K562 (cell line): ENCODE results near the gene CHRNG. TPM values are rescaled to one million over a fixed set of nuclear protein-coding genes. Genes with fewer than 3 reads are reported as not detected.

ENCODE experiments used
- ATAC-seq: fragments of 200-7000 bp; cut with Tn5 transposase; 3 replicates; pipeline ENCODE4 v1.9.1; 2020; ENCODE audit warnings: moderate library complexity
- BruUV-seq: library from RNA; stranded (reverse); fragments of 400-500 nt; replicated peaks from 2 replicates; lab custom pipeline; 2021; lab: Mats Ljungman, UMichigan
- CTCF ChIA-PET: fragments of 300-600 bp; formaldehyde crosslinking; extraction: SDS; loops from one replicate; lab custom pipeline; 2021; ENCODE audit warnings: low intra/inter-chr PET ratio; lab: Yijun Ruan, JAX
- POLR2A ChIA-PET: fragments of 300-600, 350-650 bp; sonication (Branson Sonifier 250); formaldehyde crosslinking; extraction: SDS; loops from one replicate; lab custom pipeline; 2021; ENCODE audit warnings: antibody characterized with exemption, inconsistent platforms; lab: Yijun Ruan, JAX
- DNase-seq, 4 experiments: peaks; one replicate each; pipeline versions ENCODE4 v3.0.0 to v3.0.0-alpha.2; 2011 to 2018; ENCODE audit warnings: low spot score in 3 of 4, mixed read lengths in 3 of 4; ENCODE audit errors: extremely low read depth in 1 of 4
- FAIRE-seq: peaks from 2 replicates; lab custom pipeline; 2011; peaks lifted over from hg19 to GRCh38; lab: Jason Lieb, UNC
- H2AFZ ChIP-seq: 2 replicates; pipeline ENCODE4 v1.6.0; 2011; ENCODE audit warnings: low read depth, low read length, control low read depth, inconsistent platforms
- H3K27ac ChIP-seq: fragments of 200-600 bp; 3 replicates; pipeline ENCODE4 v1.8.0; 2011; ENCODE audit warnings: low read depth, mild to moderate bottlenecking, control low read depth, inconsistent platforms, low read length, moderate library complexity, mixed read lengths; ENCODE audit errors: extremely low read depth
- H3K27me3 ChIP-seq, 2 experiments: fragments of 300-600 bp in 1 of 2; 2 replicates in 1 of 2; 3 replicates in 1 of 2; pipeline versions ENCODE4 v1.6.0 to v1.8.0; 2011; ENCODE audit warnings: inconsistent platforms in 2 of 2, low read length in 2 of 2, mild to moderate bottlenecking in 1 of 2, mixed read lengths in 1 of 2, moderate library complexity in 1 of 2; ENCODE audit not compliant: control insufficient read depth in 2 of 2, insufficient read depth in 2 of 2
- H3K36me3 ChIP-seq: fragments of 300-600 bp; 3 replicates; pipeline ENCODE4 v1.8.0; 2011; ENCODE audit warnings: mild to moderate bottlenecking, low read length, inconsistent platforms; ENCODE audit not compliant: control insufficient read depth, insufficient read depth
- H3K4me1 ChIP-seq, 2 experiments: fragments of 200-600 bp in 1 of 2; replicated peaks in 1 of 2; 2 replicates in 1 of 2; 3 replicates in 1 of 2; pipeline versions ENCODE4 v1.5.1 to v1.8.0; 2011; ENCODE audit warnings: inconsistent platforms in 2 of 2, low read length in 2 of 2, mild to moderate bottlenecking in 1 of 2, mixed read lengths in 1 of 2, moderate library complexity in 1 of 2; ENCODE audit not compliant: control insufficient read depth in 2 of 2, insufficient read depth in 2 of 2
- H3K4me2 ChIP-seq: 2 replicates; pipeline ENCODE4 v1.6.1; 2011; ENCODE audit warnings: low read length, control low read depth, inconsistent platforms, mixed read lengths; ENCODE audit not compliant: insufficient read depth
- H3K4me3 ChIP-seq: fragments of 200-600 bp; sonication (generic), shearing (Covaris generic); 2 replicates; pipeline ENCODE4 v1.5.1; 2016; ENCODE audit warnings: control low read depth, inconsistent platforms
- H3K79me2 ChIP-seq: fragments of 200-600 bp; 3 replicates; pipeline ENCODE4 v1.8.0; 2011; ENCODE audit warnings: low read length, inconsistent platforms; ENCODE audit not compliant: control insufficient read depth, insufficient read depth
- H3K9ac ChIP-seq, 2 experiments: 2 replicates each; pipeline versions ENCODE4 v1.6.0 to v1.6.1; 2011; ENCODE audit warnings: low read depth in 2 of 2, low read length in 2 of 2, control low read depth in 1 of 2, inconsistent platforms in 1 of 2, mild to moderate bottlenecking in 1 of 2, mixed read lengths in 1 of 2; ENCODE audit not compliant: insufficient read depth in 1 of 2
- H3K9me1 ChIP-seq: one replicate; pipeline ENCODE4 v1.6.0; 2011; ENCODE audit warnings: inconsistent platforms, mild to moderate bottlenecking, low read length, moderate library complexity; ENCODE audit not compliant: control insufficient read depth, insufficient read depth
- H3K9me3 ChIP-seq: replicated peaks from 2 replicates; pipeline ENCODE4 v1.5.1; 2011; ENCODE audit warnings: low read depth, low read length, inconsistent platforms; ENCODE audit not compliant: control insufficient read depth, insufficient read depth
- H4K20me1 ChIP-seq: replicated peaks from 2 replicates; pipeline ENCODE4 v1.6.1; 2011; ENCODE audit warnings: low read length, inconsistent platforms, mixed read lengths; ENCODE audit not compliant: control insufficient read depth, insufficient read depth
- BACH1 ChIP-seq: fragments of 200-800 bp; sonication (Bioruptor generic); IDR thresholded peaks from 2 replicates; pipeline ENCODE4 v1.6.1; 2016; ENCODE audit warnings: missing genetic modification characterization, missing compliant biosample characterization
- BRF1 ChIP-seq: IDR thresholded peaks from 3 replicates; pipeline ENCODE4 v1.6.1; 2011; ENCODE audit warnings: borderline replicate concordance, mild to moderate bottlenecking; ENCODE audit not compliant: insufficient read length; ENCODE audit errors: extremely low read depth
- EP300 ChIP-seq: IDR thresholded peaks from 2 replicates; pipeline ENCODE4 v1.6.1; 2012; ENCODE audit warnings: low read length, improper control_type of control experiment
- EWSR1 ChIP-seq: fragments of 450-650 bp; IDR thresholded peaks from 2 replicates; pipeline ENCODE4 v1.6.1; 2018; ENCODE audit warnings: borderline replicate concordance, mild to moderate bottlenecking, low read depth, moderate library complexity; ENCODE audit not compliant: partially characterized antibody
- HDAC8 ChIP-seq: fragments of 450-650 bp; IDR thresholded peaks from 2 replicates; pipeline ENCODE4 v1.6.1; 2016; ENCODE audit warnings: mild to moderate bottlenecking, missing genetic modification characterization, moderate library complexity, missing compliant biosample characterization
- KLF6 ChIP-seq: fragments of 250-450 bp; sonication (Bioruptor Pico); IDR thresholded peaks from 2 replicates; pipeline ENCODE4 v1.4.0; 2020; ENCODE audit warnings: mild to moderate bottlenecking, moderate library complexity, borderline replicate concordance
- NBN ChIP-seq: fragments of 450-650 bp; IDR thresholded peaks from 2 replicates; pipeline ENCODE4 v1.6.1; 2016; ENCODE audit warnings: low read depth, mild to moderate bottlenecking
- POLR2AphosphoS2 ChIP-seq: IDR thresholded peaks from 2 replicates; pipeline ENCODE4 v1.6.1; 2012; ENCODE audit warnings: low read length, improper control_type of control experiment
- SRSF9 ChIP-seq: fragments of 200-400 bp; formaldehyde crosslinking; IDR thresholded peaks from 2 replicates; pipeline ENCODE4 v1.6.1; 2017; ENCODE audit warnings: low read depth, low read length, borderline replicate concordance
- ZNF274 ChIP-seq: IDR thresholded peaks from 2 replicates; pipeline ENCODE4 v1.6.1; 2011; ENCODE audit warnings: low read depth, mild to moderate bottlenecking, low read length, moderate library complexity, borderline replicate concordance
- WGBS: fragments of 100-300 bp; shearing (Covaris generic); methylation state at CpG from one replicate; pipeline ENCODE4 v1.1.6; 2016; ENCODE audit warnings: low coverage, mixed read lengths; ENCODE audit not compliant: insufficient coverage; ENCODE audit errors: missing lambda C conversion rate; 5-methylcytosine and 5-hydroxymethylcytosine counted together
- in situ Hi-C: fragments of 300-500 bp; cut with MboI; formaldehyde crosslinking; loops from 4 replicates; pipeline ENCODE4 v1.15.0; 2018; ENCODE audit warnings: inconsistent platforms, mixed read lengths
- intact Hi-C: fragments of 100-400 bp; cut with micrococcal nuclease; formaldehyde crosslinking; loops from 2 replicates; pipeline ENCODE4 v1.14.2; 2022
- polyA plus RNA-seq, 8 experiments: library from polyadenylated mRNA; depleted of rRNA in 4 of 8; stranded (reverse) in 5 of 8; unstranded in 3 of 8; fragments of >200 nt; fragmentation: Nextera tagmentation in 2 of 8; fragmentation: Illumina TruSeq in 1 of 8; extraction: Ambion mirVana in 2 of 8; extraction: Trizol in 1 of 8; gene quantifications; 2 replicates each; pipeline versions ENCODE4 v1.2.1 to v1.2.3, GENCODE V29; 2011 to 2014; ENCODE audit warnings: inconsistent platforms in 1 of 8, missing spikeins in 1 of 8
- total RNA-seq, 7 experiments: library from RNA; depleted of rRNA in 6 of 7; stranded (reverse); fragments of >200 nt in 6 of 7; fragmentation: Illumina TruSeq in 2 of 7; extraction: Trizol in 2 of 7; gene quantifications; 2 replicates each; pipeline versions ENCODE4 v1.2.1 to v1.2.3, GENCODE V29; 2011 to 2021; ENCODE audit warnings: low replicate concordance in 1 of 7
- TF ChIP-seq, protein P1 (sequence below): fragments of 450-650 bp; IDR thresholded peaks from 2 replicates; pipeline ENCODE4 v1.6.1; 2016; ENCODE audit warnings: missing biosample characterization, missing genetic modification characterization
- TF ChIP-seq, protein P2 (sequence below), 2 experiments: fragments of 450-650 bp; conservative IDR thresholded peaks; 2 replicates each; pipeline ENCODE4 v1.6.1; 2017; ENCODE audit warnings: mild to moderate bottlenecking in 2 of 2, moderate library complexity in 2 of 2
- TF ChIP-seq, protein P3 (sequence below): fragments of 250-450 bp; sonication (Bioruptor Pico); IDR thresholded peaks from 2 replicates; pipeline ENCODE4 v1.6.1; 2021; ENCODE audit warnings: mild to moderate bottlenecking
- TF ChIP-seq, protein P4 (sequence below): sonication (generic); formaldehyde crosslinking; IDR thresholded peaks from 2 replicates; pipeline ENCODE4 v1.8.1; 2023; ENCODE audit warnings: mild to moderate bottlenecking, missing genetic modification reagents

Gene CHRNG
- total and polyA plus RNA-seq, 9 of the 15 experiments (the other 6 are each of a cell fraction or from before 2014, with no cell fraction given), result not detected

DNA sequence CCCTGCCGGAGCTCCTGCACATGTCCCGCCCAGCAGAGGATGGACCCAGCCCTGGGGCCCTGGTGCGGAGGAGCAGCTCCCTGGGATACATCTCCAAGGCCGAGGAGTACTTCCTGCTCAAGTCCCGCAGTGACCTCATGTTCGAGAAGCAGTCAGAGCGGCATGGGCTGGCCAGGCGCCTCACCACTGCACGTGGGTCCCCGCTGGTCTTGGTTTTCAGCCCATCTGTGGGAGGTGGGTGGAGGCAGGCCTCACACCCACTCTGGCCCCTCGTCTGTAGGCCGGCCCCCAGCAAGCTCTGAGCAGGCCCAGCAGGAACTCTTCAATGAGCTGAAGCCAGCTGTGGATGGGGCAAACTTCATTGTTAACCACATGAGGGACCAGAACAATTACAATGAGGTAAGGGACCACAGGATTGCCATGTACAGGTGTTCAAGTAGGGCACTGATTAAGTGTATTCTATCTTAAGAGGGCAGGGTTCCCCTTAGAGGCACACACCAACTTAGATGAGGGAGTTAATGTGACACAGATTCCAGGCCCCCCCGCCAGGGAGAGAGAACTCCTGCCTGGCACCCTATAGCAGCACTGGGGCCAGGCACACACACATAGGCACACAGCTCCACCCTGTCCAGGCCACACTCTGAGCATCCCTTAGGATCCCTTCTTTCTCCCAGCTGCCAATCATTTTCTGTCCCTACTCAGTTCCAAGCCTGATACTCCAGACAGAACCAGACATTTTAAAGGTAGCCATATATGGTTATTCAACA is 5.4 kb upstream of the CHRNG start (continued):
- TF ChIP-seq, protein P1, sequence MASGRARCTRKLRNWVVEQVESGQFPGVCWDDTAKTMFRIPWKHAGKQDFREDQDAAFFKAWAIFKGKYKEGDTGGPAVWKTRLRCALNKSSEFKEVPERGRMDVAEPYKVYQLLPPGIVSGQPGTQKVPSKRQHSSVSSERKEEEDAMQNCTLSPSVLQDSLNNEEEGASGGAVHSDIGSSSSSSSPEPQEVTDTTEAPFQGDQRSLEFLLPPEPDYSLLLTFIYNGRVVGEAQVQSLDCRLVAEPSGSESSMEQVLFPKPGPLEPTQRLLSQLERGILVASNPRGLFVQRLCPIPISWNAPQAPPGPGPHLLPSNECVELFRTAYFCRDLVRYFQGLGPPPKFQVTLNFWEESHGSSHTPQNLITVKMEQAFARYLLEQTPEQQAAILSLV (tag), result no peak
- TF ChIP-seq BRF1, result no peak
- no peak for TF ChIP-seq BACH1 (tag)
- TF ChIP-seq POLR2AphosphoS2, result no peak

DNA sequence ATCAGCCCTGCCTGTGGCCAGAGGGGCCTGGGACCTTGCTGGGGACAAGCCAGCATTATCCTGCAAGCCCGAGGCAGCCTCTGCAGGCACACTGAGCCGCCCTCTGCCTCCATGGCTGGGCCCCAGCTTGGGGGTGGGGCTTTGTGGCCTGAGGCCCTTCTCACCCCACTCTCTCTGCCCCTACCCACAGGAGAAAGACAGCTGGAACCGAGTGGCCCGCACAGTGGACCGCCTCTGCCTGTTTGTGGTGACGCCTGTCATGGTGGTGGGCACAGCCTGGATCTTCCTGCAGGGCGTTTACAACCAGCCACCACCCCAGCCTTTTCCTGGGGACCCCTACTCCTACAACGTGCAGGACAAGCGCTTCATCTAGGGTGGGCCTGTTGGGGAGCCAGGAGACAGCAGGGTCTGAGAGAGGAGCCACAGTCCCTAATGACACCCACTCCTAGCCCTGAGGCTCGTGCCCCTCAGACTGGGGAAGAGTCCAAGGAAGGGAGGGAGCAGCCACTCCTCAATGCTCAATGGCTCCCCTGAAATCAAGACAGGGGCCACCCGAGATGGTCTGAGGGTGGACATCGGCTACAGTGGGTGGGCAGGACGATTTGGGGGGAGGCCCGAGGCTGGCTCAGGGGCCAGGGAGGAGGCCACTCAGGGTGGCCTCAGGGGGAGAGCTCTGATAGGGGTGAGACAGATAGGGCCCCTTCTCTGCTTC is 4.4 kb upstream of the CHRNG start:
- Histone ChIP-seq H3K9me1 (no peaks in the 10 kb centered on the region), H3K9me3 (no peaks in the 10 kb centered on the region), H3K79me2 (no peaks in the 10 kb centered on the region), H3K4me1 (peaks cover 0 to 13% of the 10 kb centered on the region in 2 experiments; a peak in 2 of 5 replicates), H3K36me3 (no peaks in the 10 kb centered on the region), H3K9ac (no peak overlapping the region), H4K20me1 (no peaks in the 10 kb centered on the region), H3K27ac (no peak overlapping the region), H3K27me3 (peaks cover 0 to 5% of the 10 kb centered on the region in 2 experiments; a peak in 1 of 5 replicates), H3K4me3 (no peak overlapping the region), H3K4me2 (no peak overlapping the region), H2AFZ (no peak overlapping the region)
- POLR2A ChIA-PET, result no interaction called here
- WGBS, result 7% methylated on average over 14 of the region's 14 CpGs
- ATAC-seq (no peak), DNase-seq (no peak), FAIRE-seq (no peak)
- in situ Hi-C loops, result no loop called here
- intact Hi-C loops, result no loop called here
- CTCF ChIA-PET, result interaction anchor here (0.7 kb wide), 1 partner anchor 109 kb away, joined by 3 read pairs; no protein-coding TSS in a partner anchor
- no TSS peak for BruUV-seq
- TF ChIP-seq HDAC8 (tag) (no peak), EWSR1 (no peak), ZNF274 (no peak), SRSF9 (no peak), EP300 (no peak), NBN (no peak), KLF6 (CRISPR knock-in tag) (no peak)
- TF ChIP-seq, protein P2, sequence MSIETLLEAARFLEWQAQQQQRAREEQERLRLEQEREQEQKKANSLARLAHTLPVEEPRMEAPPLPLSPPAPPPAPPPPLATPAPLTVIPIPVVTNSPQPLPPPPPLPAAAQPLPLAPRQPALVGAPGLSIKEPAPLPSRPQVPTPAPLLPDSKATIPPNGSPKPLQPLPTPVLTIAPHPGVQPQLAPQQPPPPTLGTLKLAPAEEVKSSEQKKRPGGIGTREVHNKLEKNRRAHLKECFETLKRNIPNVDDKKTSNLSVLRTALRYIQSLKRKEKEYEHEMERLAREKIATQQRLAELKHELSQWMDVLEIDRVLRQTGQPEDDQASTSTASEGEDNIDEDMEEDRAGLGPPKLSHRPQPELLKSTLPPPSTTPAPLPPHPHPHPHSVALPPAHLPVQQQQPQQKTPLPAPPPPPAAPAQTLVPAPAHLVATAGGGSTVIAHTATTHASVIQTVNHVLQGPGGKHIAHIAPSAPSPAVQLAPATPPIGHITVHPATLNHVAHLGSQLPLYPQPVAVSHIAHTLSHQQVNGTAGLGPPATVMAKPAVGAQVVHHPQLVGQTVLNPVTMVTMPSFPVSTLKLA (conservative IDR thresholded peaks at IDR 0.05), result no peak
- TF ChIP-seq, protein P3, sequence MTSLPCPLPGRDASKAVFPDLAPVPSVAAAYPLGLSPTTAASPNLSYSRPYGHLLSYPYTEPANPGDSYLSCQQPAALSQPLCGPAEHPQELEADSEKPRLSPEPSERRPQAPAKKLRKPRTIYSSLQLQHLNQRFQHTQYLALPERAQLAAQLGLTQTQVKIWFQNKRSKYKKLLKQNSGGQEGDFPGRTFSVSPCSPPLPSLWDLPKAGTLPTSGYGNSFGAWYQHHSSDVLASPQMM, result no peak
- TF ChIP-seq, protein P4, sequence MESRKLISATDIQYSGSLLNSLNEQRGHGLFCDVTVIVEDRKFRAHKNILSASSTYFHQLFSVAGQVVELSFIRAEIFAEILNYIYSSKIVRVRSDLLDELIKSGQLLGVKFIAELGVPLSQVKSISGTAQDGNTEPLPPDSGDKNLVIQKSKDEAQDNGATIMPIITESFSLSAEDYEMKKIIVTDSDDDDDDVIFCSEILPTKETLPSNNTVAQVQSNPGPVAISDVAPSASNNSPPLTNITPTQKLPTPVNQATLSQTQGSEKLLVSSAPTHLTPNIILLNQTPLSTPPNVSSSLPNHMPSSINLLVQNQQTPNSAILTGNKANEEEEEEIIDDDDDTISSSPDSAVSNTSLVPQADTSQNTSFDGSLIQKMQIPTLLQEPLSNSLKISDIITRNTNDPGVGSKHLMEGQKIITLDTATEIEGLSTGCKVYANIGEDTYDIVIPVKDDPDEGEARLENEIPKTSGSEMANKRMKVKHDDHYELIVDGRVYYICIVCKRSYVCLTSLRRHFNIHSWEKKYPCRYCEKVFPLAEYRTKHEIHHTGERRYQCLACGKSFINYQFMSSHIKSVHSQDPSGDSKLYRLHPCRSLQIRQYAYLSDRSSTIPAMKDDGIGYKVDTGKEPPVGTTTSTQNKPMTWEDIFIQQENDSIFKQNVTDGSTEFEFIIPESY (CRISPR knock-in tag), result no peak
